ENCODE data around the gene TMEM225B. TPM values are rescaled to one million over a fixed set of nuclear protein-coding genes. Genes with fewer than 3 reads are reported as not detected.
"Not testable (repeated sequence)": the region's sequence is repeated elsewhere in the genome, so short reads cannot be mapped to it uniquely, and the experiment has no call there.

The TMEM225B gene
- total RNA-seq, 1 experiment from 2014 or later = 0.72 TPM

GRCh38 chr7:99623091-99623693, 25.1 kb downstream of the TMEM225B start:
- DNase-seq (ENCODE audit: low read depth) = peak; percentile 91

- DNase-seq (ENCODE audit: low read depth) = no peak
Measured at GRCh38 chr7:99623702-99624447, 25.8 kb downstream of the TMEM225B start.

GRCh38 chr7:99624484-99624883, 26.4 kb downstream of the TMEM225B start:
- DNase-seq (ENCODE audit: low read depth) = no peak

GRCh38 chr7:99625321-99625720, 27.3 kb downstream of the TMEM225B start:
- no peak for DNase-seq (ENCODE audit: low read depth)

- no peak for DNase-seq (ENCODE audit: low read depth)
Measured at GRCh38 chr7:99625961-99626360, 27.9 kb downstream of the TMEM225B start.

GRCh38 chr7:99626661-99627060, 28.6 kb downstream of the TMEM225B start:
- DNase-seq (ENCODE audit: low read depth) = no peak

GRCh38 chr7:99627513-99627912, 29.4 kb downstream of the TMEM225B start:
- DNase-seq (ENCODE audit: low read depth) = no peak

GRCh38 chr7:99628471-99629465, 30.7 kb downstream of the TMEM225B start:
- no peak for DNase-seq (ENCODE audit: low read depth)

- DNase-seq (ENCODE audit: low read depth) = no peak
Measured at GRCh38 chr7:99629643-99630042, 31.6 kb downstream of the TMEM225B start.

- peak; percentile 10 for DNase-seq (ENCODE audit: low read depth)
Measured at GRCh38 chr7:99631295-99632109, 33.4 kb downstream of the TMEM225B start.

GRCh38 chr7:99637414-99637813, 39.3 kb downstream of the TMEM225B start:
- DNase-seq (ENCODE audit: low read depth) = not testable (repeated sequence)

- DNase-seq (ENCODE audit: low read depth) = no peak
Measured at GRCh38 chr7:99638731-99639130, 40.7 kb downstream of the TMEM225B start.

- DNase-seq (ENCODE audit: low read depth) = no peak
Measured at GRCh38 chr7:99639267-99639666, 41.2 kb downstream of the TMEM225B start.

- no peak for DNase-seq (ENCODE audit: low read depth)
Measured at GRCh38 chr7:99642027-99642426, 44.0 kb downstream of the TMEM225B start.

GRCh38 chr7:99643464-99643863, 45.4 kb downstream of the TMEM225B start:
- DNase-seq (ENCODE audit: low read depth) = no peak

GRCh38 chr7:99644431-99644830, 46.4 kb downstream of the TMEM225B start:
- DNase-seq (ENCODE audit: low read depth) = no peak

- DNase-seq (ENCODE audit: low read depth) = no peak
Measured at GRCh38 chr7:99645590-99645989, 47.5 kb downstream of the TMEM225B start.

- no peak for DNase-seq (ENCODE audit: low read depth)
Measured at GRCh38 chr7:99648843-99649242, 50.8 kb downstream of the TMEM225B start.

- DNase-seq (ENCODE audit: low read depth) = no peak
Measured at GRCh38 chr7:99651290-99651689, 53.2 kb downstream of the TMEM225B start.

- DNase-seq (ENCODE audit: low read depth) = no peak
Measured at GRCh38 chr7:99652671-99653070, 54.6 kb downstream of the TMEM225B start.

- not testable (repeated sequence) for DNase-seq (ENCODE audit: low read depth)
Measured at GRCh38 chr7:99653269-99653668, 55.2 kb downstream of the TMEM225B start.

Measured in RPMI7951 (cell line).